CD1c-positive myeloid dendritic cell (primary cell): ENCODE data around the gene SARS1.

Experiments
- DNase-seq: peaks from one replicate; pipeline ENCODE4 v3.0.0-alpha.2; 2016; ENCODE audit errors: extremely low spot score

The SARS1 gene

GRCh38 chr1:109261578-109261977 is 47.9 kb downstream of the SARS1 start:
- DNase-seq = no peak

GRCh38 chr1:109262231-109263055 is 48.7 kb downstream of the SARS1 start:
- DNase-seq = no peak

- no peak for DNase-seq
Measured at GRCh38 chr1:109263234-109263596, 49.5 kb downstream of the SARS1 start.

GRCh38 chr1:109263597-109264378 is 50.1 kb downstream of the SARS1 start:
- DNase-seq = peak; percentile 89

GRCh38 chr1:109264379-109264755 is 50.6 kb downstream of the SARS1 start:
- no peak for DNase-seq

- DNase-seq = no peak
Measured at GRCh38 chr1:109265016-109265415, 51.3 kb downstream of the SARS1 start.

GRCh38 chr1:109265741-109266330 is 52.1 kb downstream of the SARS1 start:
- DNase-seq = no peak

GRCh38 chr1:109266965-109267364 is 53.2 kb downstream of the SARS1 start:
- no peak for DNase-seq

GRCh38 chr1:109267743-109268300 is 54.1 kb downstream of the SARS1 start:
- no peak for DNase-seq

GRCh38 chr1:109268431-109269211 is 54.9 kb downstream of the SARS1 start:
- DNase-seq = no peak

- no peak for DNase-seq
Measured at GRCh38 chr1:109269212-109269980, 55.7 kb downstream of the SARS1 start.

- DNase-seq = no peak
Measured at GRCh38 chr1:109269981-109270622, 56.4 kb downstream of the SARS1 start.

- DNase-seq = no peak
Measured at GRCh38 chr1:109270623-109271317, 57.1 kb downstream of the SARS1 start.

GRCh38 chr1:109271458-109271857 is 57.7 kb downstream of the SARS1 start:
- DNase-seq = no peak

GRCh38 chr1:109272021-109272799 is 58.5 kb downstream of the SARS1 start:
- DNase-seq = no peak

- DNase-seq = no peak
Measured at GRCh38 chr1:109272831-109273547, 59.3 kb downstream of the SARS1 start.

- no peak for DNase-seq
Measured at GRCh38 chr1:109273570-109274288, 60.0 kb downstream of the SARS1 start.
